ENCODE measurements around the gene CEP41.
A peak's percentile ranks its signal among the peaks of the same experiment; 100 is the strongest.

CEP41 gene

DNA sequence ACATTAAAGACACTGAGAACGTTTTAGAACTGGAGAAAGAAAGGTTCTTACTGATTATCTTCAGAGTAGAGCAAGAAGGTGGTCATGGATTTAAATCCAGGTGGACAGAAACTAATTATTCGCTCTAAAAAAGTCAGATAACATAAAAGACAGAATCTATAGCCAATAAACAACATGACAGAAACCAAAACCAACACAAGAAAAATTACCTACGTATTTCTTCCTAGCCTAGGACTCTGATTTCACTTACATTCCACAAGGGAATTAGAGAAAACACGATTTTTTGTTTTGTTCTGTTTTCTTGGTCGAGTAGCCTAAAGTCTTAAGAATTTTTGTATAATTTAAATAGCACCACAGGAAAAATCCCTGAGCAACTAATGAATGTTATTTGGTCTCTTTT lies 45.4 kb downstream of the CEP41 start:
- no peak for DNase-seq
- in situ Hi-C loops (cut with MboI; ENCODE audit: low pct_unique_long_range_greater_than_20kb, low sequenced_read_pairs): no loop called here

- peak; percentile 73 for DNase-seq
- in situ Hi-C loops (cut with MboI; ENCODE audit: low pct_unique_long_range_greater_than_20kb, low sequenced_read_pairs): no loop called here
Measured at GRCh38 chr7:130394421-130395195, 46.2 kb downstream of the CEP41 start.

- in situ Hi-C loops (cut with MboI; ENCODE audit: low pct_unique_long_range_greater_than_20kb, low sequenced_read_pairs): no loop called here
- DNase-seq: peak; percentile 81
Measured at GRCh38 chr7:130393841-130394411, 46.9 kb downstream of the CEP41 start.

- no peak for DNase-seq
Measured at GRCh38 chr7:130393101-130393561, 47.7 kb downstream of the CEP41 start.

DNA sequence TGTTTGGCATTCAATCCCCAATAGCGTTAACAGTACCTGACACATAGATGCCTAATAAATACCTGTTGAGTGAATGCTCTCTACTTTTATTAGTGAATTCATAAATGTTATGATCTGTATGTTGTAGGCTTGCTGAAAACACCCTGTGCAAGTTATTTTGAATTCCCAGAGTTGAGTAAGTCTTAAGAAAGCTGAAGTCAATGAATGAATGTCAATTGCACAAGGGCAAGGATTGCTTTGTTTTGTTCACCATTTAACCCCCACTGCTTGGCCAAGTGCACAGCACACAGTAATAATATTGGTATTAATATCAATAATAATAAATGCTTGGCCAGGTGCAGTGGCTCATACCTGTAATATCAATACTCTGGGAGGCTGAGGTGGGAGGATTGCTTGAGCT lies 50.3 kb downstream of the CEP41 start:
- no peak for DNase-seq
- in situ Hi-C loops (cut with MboI; ENCODE audit: low pct_unique_long_range_greater_than_20kb, low sequenced_read_pairs): no loop called here

More at GRCh38 chr7:130393101-130393561, 47.7 kb downstream of the CEP41 start:
- in situ Hi-C loops (cut with MboI; ENCODE audit: low pct_unique_long_range_greater_than_20kb, low sequenced_read_pairs): no loop called here

DNA sequence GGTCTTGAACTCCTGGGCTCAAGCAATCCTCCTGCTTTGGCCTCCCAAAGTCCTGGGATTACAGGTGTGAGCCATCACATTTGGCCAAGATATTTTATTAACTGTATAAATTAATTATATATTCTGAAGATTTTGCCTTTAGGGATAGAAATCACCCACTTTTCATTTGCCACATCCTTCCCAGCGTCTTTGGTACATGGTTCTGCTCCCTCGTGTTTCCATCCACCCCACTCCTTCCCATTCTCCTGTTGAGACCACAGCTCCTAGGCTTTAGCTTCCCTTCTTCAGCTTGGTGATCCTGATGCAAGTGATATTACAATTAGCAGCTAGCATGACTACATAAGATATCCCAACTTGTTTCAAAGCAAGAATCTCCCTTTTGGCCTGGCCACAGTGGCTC lies 52.1 kb downstream of the CEP41 start:
- in situ Hi-C loops (cut with MboI; ENCODE audit: low pct_unique_long_range_greater_than_20kb, low sequenced_read_pairs): no loop called here
- no peak for DNase-seq

DNA sequence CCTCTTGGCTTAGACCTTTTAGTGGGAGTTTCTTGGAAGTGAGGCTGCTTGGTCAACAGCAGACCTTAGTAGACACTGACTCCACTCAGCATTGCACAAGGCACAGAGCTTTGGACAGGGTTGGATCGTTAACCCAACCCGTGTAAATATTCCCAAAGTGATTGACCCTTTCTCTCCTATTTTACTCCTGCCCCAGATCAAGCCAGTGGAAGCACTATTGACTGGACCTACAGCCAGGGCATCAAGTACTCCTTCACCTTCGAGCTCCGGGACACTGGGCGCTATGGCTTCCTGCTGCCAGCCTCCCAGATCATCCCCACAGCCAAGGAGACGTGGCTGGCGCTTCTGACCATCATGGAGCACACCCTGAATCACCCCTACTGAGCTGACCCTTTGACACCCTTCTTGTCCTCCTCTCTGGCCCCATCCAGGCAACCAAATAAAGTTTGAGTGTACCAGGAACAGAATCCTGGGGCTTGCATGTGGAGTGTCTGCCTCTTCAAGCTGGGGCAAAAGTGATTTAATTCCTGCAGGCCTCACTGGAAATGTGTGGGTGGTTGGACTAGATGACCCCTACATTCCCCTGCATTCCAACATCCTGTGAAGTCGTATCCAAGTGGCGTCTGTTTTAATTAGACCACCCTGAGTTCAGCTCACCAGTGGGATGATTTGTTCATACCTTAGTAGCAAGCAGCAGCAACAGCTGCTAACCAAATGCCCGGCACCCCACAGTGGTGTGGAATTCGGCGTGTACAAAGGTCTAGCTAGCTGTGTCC lies 53.0 kb downstream of the CEP41 start:
- in situ Hi-C loops (cut with MboI; ENCODE audit: low pct_unique_long_range_greater_than_20kb, low sequenced_read_pairs): no loop called here
- no peak for DNase-seq

GRCh38 chr7:130387306-130387627 lies 53.5 kb downstream of the CEP41 start:
- DNase-seq: no peak
- in situ Hi-C loops (cut with MboI; ENCODE audit: low pct_unique_long_range_greater_than_20kb, low sequenced_read_pairs): no loop called here

GRCh38 chr7:130386876-130387275 lies 53.9 kb downstream of the CEP41 start:
- DNase-seq: no peak
- in situ Hi-C loops (cut with MboI; ENCODE audit: low pct_unique_long_range_greater_than_20kb, low sequenced_read_pairs): no loop called here

GRCh38 chr7:130385600-130386066 lies 55.2 kb downstream of the CEP41 start:
- in situ Hi-C loops (cut with MboI; ENCODE audit: low pct_unique_long_range_greater_than_20kb, low sequenced_read_pairs): no loop called here
- no peak for DNase-seq

GRCh38 chr7:130384841-130385599 lies 55.8 kb downstream of the CEP41 start:
- no peak for DNase-seq
- in situ Hi-C loops (cut with MboI; ENCODE audit: low pct_unique_long_range_greater_than_20kb, low sequenced_read_pairs): no loop called here

DNA sequence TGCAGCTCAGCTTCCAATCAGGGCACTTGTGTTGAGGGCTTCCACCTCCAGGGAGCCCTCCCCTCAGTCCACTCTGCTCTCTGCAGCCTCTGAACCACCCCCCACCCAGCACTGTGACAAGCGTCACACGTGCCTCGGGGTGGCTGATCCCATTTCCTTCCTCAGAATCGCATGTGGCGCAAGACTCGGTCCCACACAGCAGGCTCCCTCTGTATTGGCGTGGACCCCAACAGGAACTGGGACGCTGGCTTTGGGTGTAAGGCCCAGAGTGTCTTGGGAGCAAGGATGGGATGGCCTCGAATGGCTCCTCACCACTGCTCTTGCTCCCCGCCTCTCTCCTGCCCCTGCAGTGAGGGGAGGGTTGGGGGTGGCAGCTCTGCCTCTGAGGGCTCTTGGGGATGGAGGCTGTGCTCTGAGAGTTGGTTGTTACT lies 56.4 kb downstream of the CEP41 start:
- in situ Hi-C loops (cut with MboI; ENCODE audit: low pct_unique_long_range_greater_than_20kb, low sequenced_read_pairs): no loop called here
- DNase-seq: peak; percentile 36

DNA sequence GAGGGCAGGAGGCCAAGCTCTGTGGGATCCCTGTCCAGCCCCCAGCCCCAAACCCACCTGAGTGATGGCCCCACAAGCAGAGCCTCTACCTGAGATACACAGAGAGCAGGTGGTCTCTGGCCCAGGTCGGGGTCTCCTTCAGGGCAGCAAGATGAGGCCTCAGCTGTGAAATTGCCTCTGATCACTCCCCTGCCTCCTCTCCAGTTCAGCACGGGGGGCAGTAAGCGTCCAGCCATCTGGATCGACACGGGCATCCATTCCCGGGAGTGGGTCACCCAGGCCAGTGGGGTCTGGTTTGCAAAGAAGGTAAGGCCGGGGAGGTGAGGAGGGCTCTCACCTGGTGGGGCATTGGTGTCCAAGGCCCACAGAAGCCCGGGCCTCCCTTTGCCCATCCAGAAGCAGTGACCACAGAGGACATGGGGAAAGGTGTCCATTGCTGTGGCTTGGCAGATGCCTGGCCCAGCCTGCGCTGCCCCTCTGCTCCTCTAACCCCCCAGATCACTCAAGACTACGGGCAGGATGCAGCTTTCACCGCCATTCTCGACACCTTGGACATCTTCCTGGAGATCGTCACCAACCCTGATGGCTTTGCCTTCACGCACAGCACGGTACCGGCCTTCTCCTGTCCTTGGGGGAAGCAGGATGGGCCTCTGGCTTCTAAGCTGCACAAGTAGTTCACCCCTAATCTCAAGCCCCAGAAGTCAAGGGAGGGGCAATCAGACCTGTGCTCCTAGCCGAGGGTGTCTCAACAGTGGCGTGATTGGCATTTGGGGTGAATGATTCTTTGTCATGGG lies 57.4 kb downstream of the CEP41 start:
- in situ Hi-C loops (cut with MboI; ENCODE audit: low pct_unique_long_range_greater_than_20kb, low sequenced_read_pairs): no loop called here
- DNase-seq: no peak

DNA sequence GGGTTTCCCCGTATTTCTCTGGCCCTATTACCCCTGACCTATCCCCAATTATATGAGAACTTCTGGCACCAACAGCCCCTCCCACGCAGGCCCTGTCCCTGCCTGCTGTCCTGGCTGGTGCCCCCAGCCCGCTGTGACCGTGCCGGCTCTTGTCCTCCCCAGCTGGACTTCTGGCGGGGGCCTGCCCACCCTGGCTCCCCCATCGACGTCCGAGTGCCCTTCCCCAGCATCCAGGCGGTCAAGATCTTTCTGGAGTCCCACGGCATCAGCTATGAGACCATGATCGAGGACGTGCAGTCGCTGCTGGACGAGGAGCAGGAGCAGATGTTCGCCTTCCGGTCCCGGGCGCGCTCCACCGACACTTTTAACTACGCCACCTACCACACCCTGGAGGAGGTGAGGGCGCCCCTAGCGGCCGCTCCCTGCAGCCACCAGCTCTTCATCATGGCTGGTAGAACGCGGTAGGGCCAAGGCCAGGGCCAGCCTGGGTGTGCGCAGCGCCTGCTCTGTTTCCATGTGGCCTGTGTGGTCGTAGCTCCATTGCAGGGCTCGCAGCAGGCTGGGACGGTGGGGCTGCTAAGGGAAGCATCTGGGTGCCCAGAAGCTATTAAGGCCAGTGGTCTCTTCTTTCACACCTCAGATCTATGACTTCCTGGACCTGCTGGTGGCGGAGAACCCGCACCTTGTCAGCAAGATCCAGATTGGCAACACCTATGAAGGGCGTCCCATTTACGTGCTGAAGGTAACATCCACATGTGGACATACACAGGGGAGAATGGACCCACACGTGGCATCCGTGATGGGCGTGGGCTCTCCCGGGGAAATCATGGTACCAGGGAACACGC lies 59.1 kb downstream of the CEP41 start:
- in situ Hi-C loops (cut with MboI; ENCODE audit: low pct_unique_long_range_greater_than_20kb, low sequenced_read_pairs): no loop called here
- no peak for DNase-seq

- in situ Hi-C loops (cut with MboI; ENCODE audit: low pct_unique_long_range_greater_than_20kb, low sequenced_read_pairs): no loop called here
Measured at GRCh38 chr7:130380861-130381455, 59.9 kb downstream of the CEP41 start.

DNA sequence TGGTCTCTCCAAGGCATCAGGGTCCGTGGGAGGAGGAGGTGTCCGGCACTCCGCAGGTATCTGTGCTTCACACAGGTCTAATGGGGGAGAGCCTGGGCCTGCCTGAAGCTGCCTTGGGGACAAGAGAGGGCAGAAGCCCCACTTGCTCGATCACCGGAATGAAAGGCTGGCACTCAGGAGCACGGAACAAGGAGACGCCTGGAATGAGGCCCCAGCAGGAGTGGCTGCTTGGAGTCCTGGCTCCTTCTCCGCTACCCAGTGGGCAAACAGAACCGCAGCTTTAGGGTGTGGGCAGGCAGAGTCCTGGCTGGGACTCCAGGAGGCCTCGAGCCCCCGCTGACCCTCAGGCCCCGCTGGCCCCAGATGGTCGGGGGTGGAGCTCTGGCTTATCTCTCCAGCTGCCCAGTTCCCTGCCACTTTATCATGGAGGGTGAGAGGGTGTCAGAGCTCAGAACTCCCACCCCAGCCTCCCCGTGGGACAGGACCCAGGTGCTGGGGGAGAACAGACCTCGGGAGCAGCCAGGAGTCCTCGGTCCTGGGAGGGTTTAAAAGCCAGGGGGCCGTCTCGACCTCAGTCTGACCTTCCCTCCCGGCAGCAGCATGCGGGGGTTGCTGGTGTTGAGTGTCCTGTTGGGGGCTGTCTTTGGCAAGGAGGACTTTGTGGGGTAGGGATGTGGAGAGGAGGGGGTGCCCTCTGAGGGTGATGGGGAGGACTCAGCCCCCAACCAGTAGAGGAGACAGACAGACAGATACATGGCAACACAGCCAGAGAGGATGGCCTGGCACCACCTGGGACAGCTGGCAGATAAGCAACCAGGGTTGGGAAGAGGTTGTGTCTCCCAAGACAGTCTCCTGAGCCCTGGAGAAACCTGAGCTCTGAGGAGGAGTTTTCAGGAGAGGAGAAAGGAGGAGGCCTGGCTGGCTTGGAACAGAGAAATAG lies 60.6 kb downstream of the CEP41 start, which contains the start of gene CPA1:
Gene CPA1 (plus strand): TSS at position 574 of the 940 bp plus-strand sequence. CDS start 27 bp downstream, at position 601.
- in situ Hi-C loops (cut with MboI; ENCODE audit: low pct_unique_long_range_greater_than_20kb, low sequenced_read_pairs): no loop called here

More at GRCh38 chr7:130380861-130381455, 59.9 kb downstream of the CEP41 start:
- DNase-seq: no peak

More for the DNA sequence above, 60.6 kb downstream of the CEP41 start, which contains the start of gene CPA1:
- DNase-seq: no peak
